ENCODE data around the gene ENAH. TPM values are rescaled to one million over a fixed set of nuclear protein-coding genes. Genes with fewer than 3 reads are reported as not detected.
A peak's percentile ranks its signal among the peaks of the same experiment; 100 is the strongest.

ENAH gene
- polyA plus RNA-seq, 3 donors, result 0.12 TPM; not detected in 2

- WGBS (ENCODE audit: insufficient coverage), result 54% methylated on average over 3 of the region's 8 CpGs
- Histone ChIP-seq H3K4me1 (ENCODE audit: control insufficient read depth in 1 of 2, insufficient read depth in 2 of 2, low read length in 2 of 2) (peaks cover 71 to 80% of the 10 kb centered on the region in 2 donors), H3K27me3 (ENCODE audit: control insufficient read depth in 2 of 2, insufficient read depth in 2 of 2, low read length in 2 of 2) (no peaks in the 10 kb centered on the region), H3K36me3 (replicated peaks in 1 of 2; ENCODE audit: control insufficient read depth in 1 of 2, insufficient read depth in 2 of 2, low read length in 2 of 2) (no peaks in the 10 kb centered on the region), H3K27ac (ENCODE audit: low read depth in 1 of 2, low read length in 2 of 2) (no peak overlapping the region), H3K4me3 (replicated peaks in 1 of 3; ENCODE audit: low read depth in 2 of 3, low read length in 3 of 3) (no peak overlapping the region), H3K9ac (ENCODE audit: insufficient read depth, low read length, poor library complexity, severe bottlenecking) (no peak overlapping the region), H3K4me2 (replicated peaks; ENCODE audit: extremely low read depth, low read length, poor library complexity, severe bottlenecking) (peak overlapping the region; percentile 19), H3K9me3 (replicated peaks in 1 of 2; ENCODE audit: control insufficient read depth in 1 of 2, insufficient read depth in 1 of 2, low read length in 2 of 2) (no peaks in the 10 kb centered on the region), H3K79me2 (ENCODE audit: insufficient read depth, low read length) (peaks cover 4% of the 10 kb centered on the region), H4K20me1 (ENCODE audit: insufficient read depth, low read length) (no peaks in the 10 kb centered on the region), H2AFZ (ENCODE audit: insufficient read depth, low read depth, low read length, poor library complexity, severe bottlenecking) (no peak overlapping the region)
- DNase-seq, result no peak
- Mint-ChIP-seq H3K4me3 (no peak overlapping the region), H3K36me3 (no peaks in the 10 kb centered on the region), H3K27ac (peak overlapping the region in 1 of 7 donors; percentile 43), H3K4me1 (peaks cover 77% of the 10 kb centered on the region), H3K9me3 (peaks cover 0 to 4% (median 2%) of the 10 kb centered on the region in 7 donors), H3K27me3 (ENCODE audit: low read depth in 3 of 3) (peaks cover 0 to 6% (median under 1%) of the 10 kb centered on the region in 3 donors)
- intact Hi-C loops (cut with micrococcal nuclease), result no loop called here
- no peak for TF ChIP-seq CTCF (IDR thresholded peaks at IDR 0.05)
Measured at GRCh38 chr1:225447650-225448089, 205.3 kb downstream of the ENAH start.

GRCh38 chr1:225446981-225447615 is 205.8 kb downstream of the ENAH start:
- no peak overlapping the region for H3K4me3 Mint-ChIP-seq
- Histone ChIP-seq H3K4me3 (replicated peaks in 1 of 3; ENCODE audit: low read depth in 2 of 3, low read length in 3 of 3) (no peak overlapping the region), H3K36me3 (replicated peaks in 1 of 2; ENCODE audit: control insufficient read depth in 1 of 2, insufficient read depth in 2 of 2, low read length in 2 of 2) (no peaks in the 10 kb centered on the region), H2AFZ (ENCODE audit: insufficient read depth, low read depth, low read length, poor library complexity, severe bottlenecking) (no peak overlapping the region), H3K4me2 (replicated peaks; ENCODE audit: extremely low read depth, low read length, poor library complexity, severe bottlenecking) (peak overlapping the region; percentile 19), H3K79me2 (ENCODE audit: insufficient read depth, low read length) (peaks cover 4% of the 10 kb centered on the region), H3K27ac (ENCODE audit: low read depth in 1 of 2, low read length in 2 of 2) (no peak overlapping the region), H3K27me3 (ENCODE audit: control insufficient read depth in 2 of 2, insufficient read depth in 2 of 2, low read length in 2 of 2) (no peaks in the 10 kb centered on the region), H3K4me1 (ENCODE audit: control insufficient read depth in 1 of 2, insufficient read depth in 2 of 2, low read length in 2 of 2) (peaks cover 73 to 85% of the 10 kb centered on the region in 2 donors), H3K9me3 (replicated peaks in 1 of 2; ENCODE audit: control insufficient read depth in 1 of 2, insufficient read depth in 1 of 2, low read length in 2 of 2) (no peaks in the 10 kb centered on the region), H4K20me1 (ENCODE audit: insufficient read depth, low read length) (no peaks in the 10 kb centered on the region), H3K9ac (ENCODE audit: insufficient read depth, low read length, poor library complexity, severe bottlenecking) (no peak overlapping the region)
- H3K27me3 Mint-ChIP-seq (ENCODE audit: low read depth in 3 of 3), result peaks cover 0 to 6% (median 0%) of the 10 kb centered on the region in 3 donors
- 66% methylated on average over 8 of the region's 9 CpGs for WGBS (ENCODE audit: insufficient coverage)
- peaks cover 0 to 4% (median 2%) of the 10 kb centered on the region in 7 donors for H3K9me3 Mint-ChIP-seq
- H3K36me3 Mint-ChIP-seq, result no peaks in the 10 kb centered on the region
- intact Hi-C loops (cut with micrococcal nuclease), result no loop called here
- DNase-seq, result no peak
- peaks cover 81% of the 10 kb centered on the region for H3K4me1 Mint-ChIP-seq
- peak overlapping the region in 1 of 7 donors; percentile 57 for H3K27ac Mint-ChIP-seq
- no peak for TF ChIP-seq CTCF (IDR thresholded peaks at IDR 0.05)
